OCI-LY3 (cell line): ENCODE measurements around the gene TSPAN5.

Source experiments
- H2AFZ ChIP-seq: fragments of 200-600, 300-600 bp; shearing (Covaris generic); 2 replicates; pipeline ENCODE4 v1.6.0; 2014; ENCODE audit warnings: antibody characterized with exemption, low read depth, low read length
- H3K27ac ChIP-seq: fragments of 200-600, 300-600 bp; sonication (generic); 2 replicates; pipeline ENCODE4 v1.5.1; 2014; ENCODE audit warnings: mild to moderate bottlenecking, low read length, moderate library complexity, mixed read lengths
- H3K27me3 ChIP-seq: fragments of 200-600, 300-600 bp; sonication (generic); 2 replicates; pipeline ENCODE4 v1.6.1; 2014; ENCODE audit warnings: low read depth, low read length, mixed read lengths
- H3K36me3 ChIP-seq: fragments of 200-600, 300-600 bp; sonication (generic); replicated peaks from 2 replicates; pipeline ENCODE3; 2014; ENCODE audit warnings: low read depth, low read length, mixed read lengths
- H3K4me1 ChIP-seq: fragments of 300-600, 200-600 bp; sonication (generic); 2 replicates; pipeline ENCODE4 v1.6.1; 2014; ENCODE audit warnings: low read length, mixed read lengths
- H3K4me2 ChIP-seq: fragments of 200-600, 300-600 bp; sonication (generic); 2 replicates; pipeline ENCODE4 v1.6.1; 2014; ENCODE audit warnings: low read length, mixed read lengths
- H3K4me3 ChIP-seq: fragments of 300-600, 200-600 bp; sonication (generic); 2 replicates; pipeline ENCODE4 v1.5.1; 2014; ENCODE audit warnings: antibody characterized with exemption, mild to moderate bottlenecking, low read length, moderate library complexity
- H3K79me2 ChIP-seq: fragments of 300-600, 200-600 bp; shearing (Covaris generic); 2 replicates; pipeline ENCODE4 v1.6.1; 2014; ENCODE audit warnings: mild to moderate bottlenecking, low read length, mixed read lengths
- H3K9ac ChIP-seq: fragments of 300-600, 200-600 bp; shearing (Covaris generic); 2 replicates; pipeline ENCODE4 v1.6.0; 2014; ENCODE audit warnings: mild to moderate bottlenecking, low read length, moderate library complexity
- H3K9me3 ChIP-seq: fragments of 200-600, 300-600 bp; shearing (Covaris generic); 2 replicates; pipeline ENCODE4 v1.6.1; 2014; ENCODE audit warnings: low read length, mixed read lengths; ENCODE audit not compliant: insufficient read depth
- H4K20me1 ChIP-seq: fragments of 200-600, 300-600 bp; sonication (generic); 2 replicates; pipeline ENCODE4 v1.6.1; 2016; ENCODE audit warnings: low read length, mixed read lengths; ENCODE audit not compliant: insufficient read depth
- CTCF ChIP-seq: fragments of 200-600, 300-600 bp; sonication (generic); IDR thresholded peaks from 2 replicates; pipeline ENCODE4 v1.5.1; 2014; ENCODE audit warnings: antibody characterized with exemption, low read length, low read depth
- EZH2phosphoT487 ChIP-seq: fragments of 200-600 bp; shearing (Covaris generic); IDR thresholded peaks from 2 replicates; pipeline ENCODE4 v1.6.1; 2018; ENCODE audit warnings: antibody characterized with exemption, mixed run types, low read depth

Gene TSPAN5

GRCh38 chr4:98630737-98631454 is 27.5 kb downstream of the TSPAN5 start:
- Histone ChIP-seq H4K20me1 (peaks cover 28% of the 10 kb centered on the region), H3K4me1 (peaks cover 18% of the 10 kb centered on the region), H3K4me3 (no peak overlapping the region), H3K4me2 (no peak overlapping the region), H3K27me3 (no peaks in the 10 kb centered on the region), H3K36me3 (no peaks in the 10 kb centered on the region), H3K27ac (no peak overlapping the region), H3K9me3 (no peaks in the 10 kb centered on the region), H3K79me2 (peaks cover 90% of the 10 kb centered on the region), H3K9ac (no peak overlapping the region), H2AFZ (no peak overlapping the region)
- TF ChIP-seq EZH2phosphoT487 (no peak), CTCF (peak; percentile 33)

GRCh38 chr4:98627531-98628257 is 30.7 kb downstream of the TSPAN5 start:
- Histone ChIP-seq H3K9ac (no peak overlapping the region), H4K20me1 (peaks cover 31% of the 10 kb centered on the region), H3K9me3 (no peaks in the 10 kb centered on the region), H2AFZ (no peak overlapping the region), H3K36me3 (no peaks in the 10 kb centered on the region), H3K27me3 (no peaks in the 10 kb centered on the region), H3K4me3 (no peak overlapping the region), H3K79me2 (peaks cover 91% of the 10 kb centered on the region), H3K27ac (no peak overlapping the region), H3K4me1 (peaks cover 22% of the 10 kb centered on the region), H3K4me2 (no peak overlapping the region)
- TF ChIP-seq CTCF (no peak), EZH2phosphoT487 (no peak)

- Histone ChIP-seq H2AFZ (no peak overlapping the region), H3K79me2 (peaks cover 87% of the 10 kb centered on the region), H3K4me3 (no peak overlapping the region), H3K36me3 (no peaks in the 10 kb centered on the region), H3K9ac (no peak overlapping the region), H3K4me1 (peaks cover 13% of the 10 kb centered on the region), H3K9me3 (no peaks in the 10 kb centered on the region), H4K20me1 (peaks cover 21% of the 10 kb centered on the region; the same call in 1 of the 2 replicates), H3K27me3 (no peaks in the 10 kb centered on the region), H3K27ac (no peak overlapping the region), H3K4me2 (no peak overlapping the region)
- no peak for TF ChIP-seq CTCF
- no peak for TF ChIP-seq EZH2phosphoT487
Observed at GRCh38 chr4:98626350-98626749, 32.1 kb downstream of the TSPAN5 start.

GRCh38 chr4:98625920-98626319 is 32.5 kb downstream of the TSPAN5 start:
- Histone ChIP-seq H3K79me2 (peaks cover 85% of the 10 kb centered on the region), H2AFZ (no peak overlapping the region), H3K4me1 (peaks cover 13% of the 10 kb centered on the region), H3K9me3 (no peaks in the 10 kb centered on the region), H3K9ac (no peak overlapping the region), H4K20me1 (peaks cover 17% of the 10 kb centered on the region; the same call in 1 of the 2 replicates), H3K4me2 (no peak overlapping the region), H3K36me3 (no peaks in the 10 kb centered on the region), H3K4me3 (no peak overlapping the region), H3K27ac (no peak overlapping the region), H3K27me3 (no peaks in the 10 kb centered on the region)
- TF ChIP-seq EZH2phosphoT487 = no peak
- no peak for TF ChIP-seq CTCF
